Transverse colon (tissue), 4 donors: Measurements from ENCODE around the gene ANKFN1. TPM values are rescaled to one million over a fixed set of nuclear protein-coding genes. Genes with fewer than 3 reads are reported as not detected.
A peak's percentile ranks its signal among the peaks of the same experiment; 100 is the strongest.

ENCODE experiments used
- DNase-seq: peaks from one replicate; pipeline ENCODE4 v3.0.0-alpha.2; 2019
- H3K27ac ChIP-seq, 4 donors: fragments of 200-600 bp; sonication (generic); 2 replicates each; pipeline ENCODE4 v1.5.1; 2016 to 2018; ENCODE audit warnings: inconsistent platforms in 4 of 4
- H3K27me3 ChIP-seq: fragments of 200-600 bp; sonication (generic); 2 replicates; pipeline ENCODE4 v1.5.1; 2017; ENCODE audit warnings: inconsistent platforms
- H3K36me3 ChIP-seq, 4 donors: fragments of 200-600 bp; sonication (generic); 2 replicates each; pipeline ENCODE4 v1.5.1; 2017 to 2019; ENCODE audit warnings: inconsistent platforms in 4 of 4
- H3K4me1 ChIP-seq, 4 donors: fragments of 200-600 bp; sonication (generic); 2 replicates each; pipeline ENCODE4 v1.5.1; 2017 to 2020; ENCODE audit warnings: inconsistent platforms in 4 of 4
- H3K4me3 ChIP-seq, 4 donors: fragments of 200-600 bp; sonication (generic); 1 replicate in 1 of 4; 2 replicates in 3 of 4; pipeline versions ENCODE4 v1.5.1 to v1.6.1; 2017 to 2019; ENCODE audit warnings: inconsistent platforms in 4 of 4
- H3K9me3 ChIP-seq, 2 donors: fragments of 200-600 bp; sonication (generic); 2 replicates each; pipeline ENCODE4 v1.5.1; 2017 to 2019; ENCODE audit warnings: inconsistent platforms in 2 of 2
- EP300 ChIP-seq: sonication (generic); formaldehyde crosslinking; IDR thresholded peaks from one replicate; pipeline ENCODE4 v1.6.1; 2017; ENCODE audit warnings: antibody characterized with exemption, low read depth
- POLR2A ChIP-seq: fragments of 450-650 bp; IDR thresholded peaks from one replicate; pipeline ENCODE4 v1.6.1; 2016; ENCODE audit warnings: antibody characterized with exemption, mild to moderate bottlenecking, moderate library complexity
- POLR2AphosphoS5 ChIP-seq, 3 donors: sonication (generic); formaldehyde crosslinking; IDR thresholded peaks; one replicate each; pipeline ENCODE4 v1.6.1; 2016; ENCODE audit warnings: antibody characterized with exemption in 3 of 3
- WGBS, 2 donors: methylation state at CpG; one replicate each; pipeline ENCODE4 v1.1.5; 2018; ENCODE audit warnings: low coverage in 1 of 2; 5-methylcytosine and 5-hydroxymethylcytosine counted together
- in situ Hi-C, 4 donors: fragments of 200-750 bp; cut with MboI; loops; one replicate each; pipeline versions ENCODE4 v1.15.0 to v1.15.1; 2017; ENCODE audit warnings: low sequenced_read_pairs in 3 of 4, low pct_ligation_motif_present in 1 of 4, low pct_unique_long_range_greater_than_20kb in 1 of 4
- intact Hi-C: fragments of 100-400 bp; cut with DNase I; formaldehyde crosslinking; loops from one replicate; pipeline ENCODE4 v1.15.1; 2023; ENCODE audit warnings: low total_unique reads
- total RNA-seq, 4 donors: library from RNA; depleted of rRNA; stranded (reverse); fragments of >200 nt; gene quantifications; one replicate each; pipeline ENCODE4 v1.1.0, GENCODE V29; 2016
- TF ChIP-seq, protein P1 (sequence below), 5 experiments: fragments of 200-600 bp in 3 of 5; fragments of 450-650 bp in 2 of 5; sonication (generic) in 3 of 5; IDR thresholded peaks; 1 replicate in 2 of 5; 2 replicates in 3 of 5; pipeline ENCODE4 v1.5.1; 2016 to 2017; ENCODE audit warnings: antibody characterized with exemption in 5 of 5, inconsistent platforms in 3 of 5, mild to moderate bottlenecking in 2 of 5, moderate library complexity in 1 of 5

The ANKFN1 gene
- total RNA-seq, 4 donors from 2014 or later = 1.2 TPM; not detected in 3

DNA sequence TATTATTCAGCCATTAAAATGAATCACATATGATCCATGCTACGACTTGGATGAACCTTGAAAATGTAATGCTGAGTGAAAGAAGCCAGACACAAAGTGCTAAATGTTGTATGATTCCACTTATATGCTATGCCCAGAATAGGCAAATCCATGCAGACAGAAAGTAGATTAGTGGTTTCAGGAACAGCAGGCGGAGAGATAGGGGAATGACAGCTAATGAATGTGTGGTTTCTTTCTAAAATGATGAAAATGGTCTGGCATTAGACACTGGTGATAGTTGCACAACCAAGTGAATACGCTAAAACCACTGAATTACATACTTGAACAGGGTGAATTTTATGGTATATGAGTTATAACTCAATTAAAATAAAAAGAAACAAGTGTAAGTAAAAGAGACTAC, 318.4 kb downstream of the ANKFN1 start:
- H3K4me3 ChIP-seq = no peak overlapping the region
- TF ChIP-seq POLR2AphosphoS5 (IDR thresholded peaks at IDR 0.05) (no peak), EP300 (no peak), POLR2A (no peak)
- TF ChIP-seq, protein P1, sequence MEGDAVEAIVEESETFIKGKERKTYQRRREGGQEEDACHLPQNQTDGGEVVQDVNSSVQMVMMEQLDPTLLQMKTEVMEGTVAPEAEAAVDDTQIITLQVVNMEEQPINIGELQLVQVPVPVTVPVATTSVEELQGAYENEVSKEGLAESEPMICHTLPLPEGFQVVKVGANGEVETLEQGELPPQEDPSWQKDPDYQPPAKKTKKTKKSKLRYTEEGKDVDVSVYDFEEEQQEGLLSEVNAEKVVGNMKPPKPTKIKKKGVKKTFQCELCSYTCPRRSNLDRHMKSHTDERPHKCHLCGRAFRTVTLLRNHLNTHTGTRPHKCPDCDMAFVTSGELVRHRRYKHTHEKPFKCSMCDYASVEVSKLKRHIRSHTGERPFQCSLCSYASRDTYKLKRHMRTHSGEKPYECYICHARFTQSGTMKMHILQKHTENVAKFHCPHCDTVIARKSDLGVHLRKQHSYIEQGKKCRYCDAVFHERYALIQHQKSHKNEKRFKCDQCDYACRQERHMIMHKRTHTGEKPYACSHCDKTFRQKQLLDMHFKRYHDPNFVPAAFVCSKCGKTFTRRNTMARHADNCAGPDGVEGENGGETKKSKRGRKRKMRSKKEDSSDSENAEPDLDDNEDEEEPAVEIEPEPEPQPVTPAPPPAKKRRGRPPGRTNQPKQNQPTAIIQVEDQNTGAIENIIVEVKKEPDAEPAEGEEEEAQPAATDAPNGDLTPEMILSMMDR (IDR thresholded peaks at IDR 0.05) = no peak
- H3K4me1 ChIP-seq = no peaks in the 10 kb centered on the region
- no peaks in the 10 kb centered on the region for H3K9me3 ChIP-seq
- no peaks in the 10 kb centered on the region for H3K27me3 ChIP-seq
- in situ Hi-C loops (loop anchor here in 1 of 4 donors (25.0 kb wide), 1 partner anchor 109 kb away; no protein-coding TSS in a partner anchor), intact Hi-C loops (no loop called here)
- no peak overlapping the region for H3K27ac ChIP-seq
- no peaks in the 10 kb centered on the region for H3K36me3 ChIP-seq
- no peak for DNase-seq
- WGBS, 2 donors = 78 to 86% methylated on average over 3 of the region's 3 CpGs

GRCh38 chr17:56475116-56475515, 321.8 kb downstream of the ANKFN1 start:
- in situ Hi-C loops = loop anchor here in 1 of 4 donors (25.0 kb wide), 1 partner anchor 237 kb away; no protein-coding TSS in a partner anchor
- H3K27ac ChIP-seq = no peak overlapping the region
- 84 to 90% methylated on average over 1 of the region's 1 CpG for WGBS, 2 donors
- DNase-seq = no peak
- no peaks in the 10 kb centered on the region for H3K4me1 ChIP-seq
- TF ChIP-seq POLR2AphosphoS5 (IDR thresholded peaks at IDR 0.05) = no peak
- TF ChIP-seq, protein P1 (IDR thresholded peaks at IDR 0.05) = no peak
- no peak for TF ChIP-seq POLR2A
- no peak for TF ChIP-seq EP300
- no peaks in the 10 kb centered on the region for H3K9me3 ChIP-seq
- H3K27me3 ChIP-seq = no peaks in the 10 kb centered on the region
- no peak overlapping the region for H3K4me3 ChIP-seq
- no peaks in the 10 kb centered on the region for H3K36me3 ChIP-seq
- intact Hi-C loops = no loop called here

DNA sequence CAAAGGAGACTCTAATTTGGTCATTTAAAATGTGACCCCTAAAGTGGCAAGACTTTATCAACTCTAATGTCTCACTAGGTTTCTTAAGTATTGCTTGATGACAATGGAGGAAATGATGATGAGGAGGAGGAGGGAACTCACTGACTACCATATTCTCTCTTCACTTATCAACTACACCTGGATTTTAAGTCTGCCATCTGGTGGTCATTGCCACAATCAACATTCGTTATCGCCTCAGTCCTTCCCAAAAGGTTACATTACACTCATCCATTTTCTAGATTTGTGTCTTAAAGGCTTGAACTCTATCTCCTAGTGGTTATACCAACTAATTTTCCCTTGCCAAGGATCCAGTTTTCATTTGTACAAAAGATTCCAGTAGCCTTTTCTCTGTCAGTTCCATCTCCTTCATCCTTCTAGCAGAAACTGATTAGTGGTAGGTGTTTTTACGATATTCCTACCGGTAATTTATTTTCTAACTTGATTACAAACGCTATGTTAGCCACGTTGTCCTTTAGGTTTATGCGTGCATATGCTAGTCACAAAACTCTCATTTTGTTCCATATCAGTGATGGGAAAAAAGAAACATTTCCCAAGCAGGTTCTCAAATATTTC, 325.7 kb downstream of the ANKFN1 start:
- H3K27me3 ChIP-seq = no peaks in the 10 kb centered on the region
- H3K36me3 ChIP-seq = no peaks in the 10 kb centered on the region
- H3K9me3 ChIP-seq = no peaks in the 10 kb centered on the region
- TF ChIP-seq POLR2A (no peak), POLR2AphosphoS5 (IDR thresholded peaks at IDR 0.05) (no peak), EP300 (no peak)
- TF ChIP-seq, protein P1 (IDR thresholded peaks at IDR 0.05) = peak; percentile 22 to 46 (median 29)
- H3K4me3 ChIP-seq = no peak overlapping the region
- DNase-seq = no peak
- H3K27ac ChIP-seq = no peak overlapping the region
- in situ Hi-C loops (loop anchor here in 1 of 4 donors (25.0 kb wide), 1 partner anchor 233 kb away; no protein-coding TSS in a partner anchor), intact Hi-C loops (no loop called here)
- H3K4me1 ChIP-seq = no peaks in the 10 kb centered on the region
- WGBS, 2 donors = 58 to 62% methylated on average over 7 of the region's 7 CpGs

GRCh38 chr17:56480501-56480900, 327.2 kb downstream of the ANKFN1 start:
- Histone ChIP-seq H3K9me3 (no peaks in the 10 kb centered on the region), H3K4me3 (no peak overlapping the region), H3K36me3 (no peaks in the 10 kb centered on the region), H3K27me3 (no peaks in the 10 kb centered on the region), H3K4me1 (no peaks in the 10 kb centered on the region), H3K27ac (no peak overlapping the region)
- intact Hi-C loops = no loop called here
- 38 to 60% methylated on average over 1 of the region's 1 CpG for WGBS, 2 donors
- in situ Hi-C loops = loop anchor here in 1 of 4 donors (25.0 kb wide), 1 partner anchor 232 kb away; no protein-coding TSS in a partner anchor
- TF ChIP-seq EP300 (no peak), POLR2A (no peak), POLR2AphosphoS5 (IDR thresholded peaks at IDR 0.05) (no peak)
- TF ChIP-seq, protein P1 (IDR thresholded peaks at IDR 0.05) = no peak
- no peak for DNase-seq
